HG02970 (cell line): ENCODE data around the gene GSTO2.

Experiments
- ATAC-seq: cut with Tn5 transposase; IDR thresholded peaks from one replicate; pipeline ENCODE4 v1.9.1; 2021; ENCODE audit warnings: mild to moderate bottlenecking, moderate library complexity, moderate number of reproducible peaks; ENCODE audit not compliant: unreplicated experiment, low FRiP score

Gene GSTO2

DNA sequence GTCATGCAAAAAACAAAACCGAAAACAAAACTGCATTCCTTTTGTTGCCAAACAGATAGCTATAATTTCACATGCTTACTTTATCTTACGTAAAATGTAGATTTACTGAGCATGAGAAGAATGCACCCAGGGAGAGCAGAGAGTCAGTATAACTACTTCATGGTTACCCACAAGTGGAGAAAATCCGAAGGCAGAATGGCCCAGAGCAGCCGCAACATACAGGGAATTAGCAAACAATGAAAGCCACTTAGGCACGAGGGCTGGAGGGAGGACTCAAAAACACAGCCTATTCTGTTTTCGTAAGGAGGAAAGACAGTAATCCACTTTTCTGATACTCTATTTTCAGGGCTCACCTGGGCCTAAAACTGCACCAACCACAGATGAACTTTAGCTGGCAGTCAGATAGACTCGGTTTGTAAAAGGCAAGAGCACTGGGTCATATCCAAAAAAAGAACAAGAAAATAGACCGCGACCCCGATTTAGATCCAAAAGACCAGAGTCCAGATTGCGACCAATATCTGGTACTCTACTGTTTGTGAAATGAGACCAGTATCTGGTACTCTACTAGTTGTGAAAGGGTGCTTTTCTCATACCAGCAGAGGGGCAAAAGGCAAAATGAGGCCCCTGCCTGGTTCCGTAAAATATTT lies 68.0 kb downstream of the GSTO2 start:
- no peak for ATAC-seq

DNA sequence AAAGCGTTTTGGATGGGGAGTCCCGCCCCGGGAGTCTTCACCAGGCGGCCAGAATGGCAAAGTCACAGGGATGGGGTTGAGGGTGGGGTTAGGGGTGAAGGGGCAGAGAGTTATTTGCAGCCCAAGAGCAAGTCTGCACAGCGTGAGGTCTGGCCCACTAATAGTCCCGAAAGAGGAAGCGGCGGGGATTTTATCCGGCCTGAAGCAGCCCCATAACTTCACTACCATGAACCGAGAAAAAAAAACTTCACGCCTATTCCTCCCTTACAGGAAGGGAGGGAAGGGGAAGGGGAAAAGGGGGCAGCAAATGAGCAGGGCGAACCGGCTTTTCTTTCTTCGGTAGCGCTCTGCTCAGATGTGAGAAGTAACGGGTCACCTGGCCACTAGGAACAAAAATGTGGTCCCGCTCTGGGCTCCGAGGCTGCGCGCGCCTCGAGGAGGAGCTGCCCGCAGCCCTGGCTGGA lies 68.6 kb downstream of the GSTO2 start:
- ATAC-seq = peak; percentile 27

DNA sequence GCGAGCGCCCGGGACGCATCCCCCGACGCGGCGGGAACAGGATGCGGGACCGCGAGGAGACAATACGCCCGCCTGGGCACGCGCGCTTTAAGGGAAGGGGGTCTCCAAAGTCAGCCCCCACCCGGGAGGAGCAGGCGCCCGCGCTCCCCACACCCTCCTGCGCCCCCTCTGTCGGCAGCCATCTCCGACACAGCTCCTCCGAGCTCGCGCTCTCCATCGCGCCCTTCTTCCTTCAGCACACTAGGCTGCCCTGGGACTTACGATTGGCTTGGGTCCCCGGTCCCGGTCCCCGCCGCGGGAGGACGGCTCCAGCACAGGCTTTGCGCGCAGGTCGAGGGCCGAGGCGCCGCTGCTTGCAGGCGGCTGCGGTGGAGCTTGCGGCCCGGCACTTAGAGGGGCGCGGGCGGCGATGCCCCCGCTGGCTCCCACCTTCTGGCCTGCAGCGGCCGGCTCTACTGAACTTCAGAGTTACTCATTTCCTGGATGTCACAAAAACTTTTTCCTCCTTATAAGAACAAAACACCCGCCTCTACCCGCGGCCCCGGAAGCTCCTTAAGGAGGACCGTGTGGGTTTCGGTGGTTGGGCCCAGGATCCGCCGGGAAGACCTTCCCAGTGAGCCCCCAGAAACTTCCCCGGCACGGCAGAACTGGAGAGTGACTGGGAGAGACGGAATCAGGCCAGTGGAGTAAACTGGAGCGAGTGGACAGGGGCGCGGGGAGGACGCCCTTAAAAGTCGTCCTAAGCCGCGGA lies 69.2 kb downstream of the GSTO2 start, which contains the start of gene ITPRIP:
TSS of gene ITPRIP (minus strand) at position 481 of the 751 bp plus-strand sequence. CDS start 22,414 bp downstream, outside the sequence.
- ATAC-seq = peak; percentile 56

DNA sequence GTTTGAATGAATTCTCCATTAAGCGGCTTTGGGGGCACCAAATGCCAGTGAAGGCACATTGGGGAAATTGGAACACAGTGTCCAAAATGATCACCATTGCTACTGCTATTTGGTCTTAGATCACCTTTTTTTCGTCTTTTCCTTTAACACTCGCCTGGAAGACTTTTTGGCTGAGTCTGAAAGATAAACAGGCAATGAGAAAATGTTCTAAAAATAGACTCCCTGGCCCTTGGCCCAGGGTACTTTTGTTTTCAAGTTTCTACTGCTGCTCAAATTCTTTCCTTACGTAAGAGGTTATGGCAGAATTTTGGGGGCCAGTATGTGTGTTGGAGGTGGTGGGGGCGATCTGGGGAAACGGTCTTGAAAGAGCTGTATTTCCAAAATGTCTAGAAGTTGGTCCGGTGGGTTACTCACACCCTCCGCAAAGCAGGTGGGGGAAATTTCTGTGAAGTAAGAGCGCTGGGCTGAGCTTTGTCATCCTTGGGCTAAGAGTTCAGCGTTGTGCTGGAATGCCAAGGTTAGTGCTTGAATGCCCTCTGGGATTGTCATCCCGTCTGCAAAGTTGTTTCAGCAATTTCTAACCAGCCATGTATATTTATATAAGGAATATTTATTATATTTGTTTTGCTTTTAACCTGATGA lies 70.6 kb downstream of the GSTO2 start:
- ATAC-seq = no peak

DNA sequence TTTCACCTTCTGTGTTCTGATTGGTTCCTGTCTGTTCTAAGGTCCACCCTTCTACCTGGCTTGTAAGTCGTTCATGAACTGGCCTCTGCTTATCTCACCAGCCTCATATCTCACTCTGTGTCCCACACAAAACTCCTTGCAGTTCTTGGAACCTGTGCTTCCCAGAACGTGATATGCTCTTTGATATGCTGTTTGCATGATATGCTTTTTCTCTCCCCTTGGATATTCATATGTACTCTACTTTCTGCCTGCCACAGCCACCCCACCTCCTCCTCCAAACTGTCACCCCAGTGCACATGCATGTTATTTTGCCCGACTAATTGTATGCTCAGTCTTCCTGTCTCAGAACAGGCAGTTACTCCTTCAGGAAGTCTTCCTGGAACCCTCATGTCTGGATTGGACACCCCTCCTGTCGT lies 71.1 kb downstream of the GSTO2 start:
- ATAC-seq = no peak

DNA sequence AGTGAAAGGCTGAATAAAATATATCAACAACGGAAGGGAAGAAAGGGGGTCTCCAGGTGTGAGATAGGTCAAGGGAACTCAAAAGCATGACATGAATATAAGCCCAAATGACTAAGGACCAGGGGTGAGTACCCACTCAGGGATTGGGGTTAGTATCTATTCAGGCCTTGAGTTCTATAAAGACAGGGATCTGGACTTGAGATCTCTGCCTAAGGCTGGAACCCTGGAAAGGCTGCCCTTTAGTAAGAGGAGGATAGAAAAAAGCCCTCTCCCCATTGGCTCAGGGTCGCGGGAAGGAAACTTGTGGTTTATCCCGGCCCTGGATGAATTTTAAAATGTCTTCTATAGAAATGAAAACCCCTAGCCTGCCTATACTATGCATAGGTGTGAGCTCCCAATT lies 71.7 kb downstream of the GSTO2 start:
- no peak for ATAC-seq

DNA sequence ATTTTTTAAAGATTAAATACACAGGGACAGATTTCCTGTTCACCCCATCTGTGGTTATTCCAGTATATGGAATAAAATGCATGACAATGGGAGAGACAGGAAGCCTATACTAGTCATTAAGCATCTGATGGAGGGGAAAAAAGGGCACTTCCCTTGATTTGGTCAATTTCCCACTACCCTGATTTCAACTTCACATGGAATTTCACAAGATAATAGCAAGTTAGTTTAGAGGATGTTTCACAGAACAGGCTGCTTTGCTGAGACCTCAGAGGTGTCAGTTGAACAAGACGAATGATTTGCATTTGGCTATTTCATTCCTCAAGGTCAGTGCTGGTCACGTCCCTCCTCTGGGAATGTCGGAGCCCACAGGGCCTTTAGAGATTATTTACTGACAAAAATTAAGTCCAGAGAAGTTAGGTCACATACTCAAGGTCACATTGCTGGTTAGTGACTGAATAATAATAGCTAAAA lies 74.0 kb downstream of the GSTO2 start:
- ATAC-seq = no peak

DNA sequence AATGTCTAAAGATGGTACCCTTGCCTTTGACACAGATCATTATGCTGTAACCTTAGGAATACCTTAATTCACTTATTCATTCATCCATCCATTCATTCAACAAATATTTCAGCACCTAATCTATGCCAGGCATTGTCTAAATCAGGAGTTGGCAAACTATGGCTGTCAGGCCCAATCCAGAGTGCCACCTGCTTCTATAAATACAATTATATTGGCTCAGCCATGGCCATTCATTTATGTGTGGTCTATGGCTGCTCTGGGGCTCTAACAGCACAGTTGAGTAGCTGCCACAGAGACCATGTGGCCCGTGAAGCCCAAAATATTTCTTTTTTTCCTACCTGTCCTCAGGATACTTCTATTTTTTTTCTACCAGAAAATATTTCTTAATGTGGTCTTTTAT lies 75.2 kb downstream of the GSTO2 start:
- ATAC-seq = no peak

DNA sequence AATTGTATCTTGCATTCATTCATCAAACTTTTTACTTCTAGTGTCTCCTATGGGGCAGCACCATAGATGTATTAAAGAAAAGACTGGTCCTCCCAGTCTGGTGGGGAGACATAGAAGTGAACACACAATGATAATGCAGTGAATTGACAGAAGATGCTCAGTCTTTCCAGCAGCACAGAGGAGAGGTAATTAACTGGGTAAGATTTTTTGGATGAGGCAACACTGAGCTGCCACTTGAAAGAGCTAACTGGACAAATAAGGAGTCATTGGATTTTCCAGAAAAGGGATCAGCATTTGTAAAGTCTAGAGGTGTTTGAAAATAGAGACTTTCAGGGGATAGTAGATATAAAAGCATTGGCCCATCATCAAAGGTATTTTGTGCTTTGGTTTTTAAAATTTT lies 76.5 kb downstream of the GSTO2 start:
- ATAC-seq = no peak

DNA sequence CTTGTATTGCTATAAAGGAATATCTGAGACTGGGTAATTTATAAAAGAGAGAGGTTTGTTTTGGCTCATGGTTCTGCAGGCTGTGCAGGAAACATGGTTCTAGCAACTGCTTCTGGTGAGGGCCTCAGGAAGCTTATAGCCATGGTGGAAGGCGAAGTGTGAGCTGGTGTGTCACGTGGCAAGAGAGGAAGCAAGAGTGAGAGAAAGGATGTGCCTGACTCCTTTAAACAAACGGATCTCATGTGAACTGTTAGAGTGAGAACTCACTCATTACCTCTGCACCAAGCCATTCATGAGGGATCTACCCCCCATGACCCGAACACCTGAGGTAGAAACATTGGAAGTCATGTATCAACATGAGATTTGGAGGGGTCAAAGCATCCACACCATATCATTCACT lies 77.0 kb downstream of the GSTO2 start:
- no peak for ATAC-seq

DNA sequence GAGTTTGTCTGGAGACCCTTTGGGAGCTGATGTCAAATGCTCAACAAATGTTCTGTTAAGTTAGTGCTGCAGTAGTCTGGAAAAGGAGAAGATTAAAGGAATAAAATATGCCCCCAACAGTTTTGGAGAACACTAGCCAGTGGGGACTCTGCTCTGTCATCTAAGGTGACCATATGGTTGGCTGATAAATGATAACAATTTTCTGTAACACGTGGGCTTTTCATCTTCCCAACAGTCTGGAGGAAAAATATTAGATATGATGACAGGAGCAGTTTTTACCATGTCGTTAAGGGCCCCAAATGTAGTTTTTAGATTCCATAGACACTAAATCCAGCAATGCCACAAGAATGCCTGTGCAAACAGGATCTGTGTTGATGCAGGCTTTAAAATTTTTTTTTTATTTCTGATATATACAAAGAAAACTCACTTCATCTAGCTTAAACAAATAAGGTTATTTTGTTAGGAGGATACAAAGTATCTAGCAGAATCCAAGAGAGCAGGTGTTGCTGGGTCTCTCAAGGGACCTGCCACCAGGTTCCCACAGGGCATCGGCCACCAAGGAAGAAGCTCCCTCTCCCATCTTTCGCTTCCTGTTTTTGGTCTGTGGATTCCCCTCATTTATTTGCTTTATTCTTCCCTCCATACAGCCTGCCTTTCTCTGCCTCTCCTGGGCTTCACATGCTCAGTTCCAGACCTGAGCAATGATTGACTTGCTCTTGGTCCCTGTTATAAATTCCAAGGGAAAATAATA lies 78.5 kb downstream of the GSTO2 start:
- ATAC-seq = no peak

DNA sequence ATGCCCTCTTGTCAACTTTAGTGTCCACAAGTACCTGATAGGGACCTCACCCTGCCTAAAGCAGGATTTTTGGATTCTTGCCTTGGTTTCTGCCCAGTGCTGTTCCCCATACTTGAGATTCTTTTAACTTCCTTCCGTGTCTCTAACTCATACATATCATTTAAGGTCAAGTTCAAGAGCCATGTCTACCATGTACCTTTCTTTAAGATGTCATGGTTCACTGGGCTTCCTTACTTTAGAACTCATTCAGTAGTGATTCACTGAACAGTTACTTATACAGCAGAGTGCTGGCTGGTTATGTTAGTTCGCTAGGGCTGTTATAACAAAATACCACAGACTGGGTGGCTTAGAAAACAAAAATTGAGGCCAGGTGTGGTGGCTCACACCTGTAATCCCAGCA lies 79.6 kb downstream of the GSTO2 start:
- no peak for ATAC-seq

DNA sequence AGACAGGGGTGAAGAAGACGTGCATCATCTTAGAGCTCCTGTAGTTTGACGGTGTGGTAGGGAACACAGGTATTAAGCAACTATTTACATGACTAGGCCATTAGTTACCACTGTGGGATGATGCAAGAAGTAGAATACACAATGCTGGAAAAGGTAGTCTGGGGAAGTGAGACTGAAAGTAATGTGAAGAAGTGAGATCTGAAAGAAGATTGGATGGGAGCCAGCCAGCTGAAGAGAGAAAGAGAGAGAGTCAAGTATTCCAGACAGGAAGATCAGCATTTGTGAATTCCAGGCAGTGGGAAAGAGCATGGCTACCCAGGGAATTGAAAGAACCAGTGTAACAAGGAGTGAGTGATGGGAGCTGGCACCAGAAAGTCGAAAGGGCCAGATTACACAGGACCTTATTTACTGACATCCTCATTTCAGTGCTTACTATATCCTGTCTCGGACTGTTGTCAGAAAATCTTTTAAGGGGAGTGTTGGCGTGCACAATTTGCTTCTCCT lies 80.7 kb downstream of the GSTO2 start:
- ATAC-seq = peak; percentile 42

DNA sequence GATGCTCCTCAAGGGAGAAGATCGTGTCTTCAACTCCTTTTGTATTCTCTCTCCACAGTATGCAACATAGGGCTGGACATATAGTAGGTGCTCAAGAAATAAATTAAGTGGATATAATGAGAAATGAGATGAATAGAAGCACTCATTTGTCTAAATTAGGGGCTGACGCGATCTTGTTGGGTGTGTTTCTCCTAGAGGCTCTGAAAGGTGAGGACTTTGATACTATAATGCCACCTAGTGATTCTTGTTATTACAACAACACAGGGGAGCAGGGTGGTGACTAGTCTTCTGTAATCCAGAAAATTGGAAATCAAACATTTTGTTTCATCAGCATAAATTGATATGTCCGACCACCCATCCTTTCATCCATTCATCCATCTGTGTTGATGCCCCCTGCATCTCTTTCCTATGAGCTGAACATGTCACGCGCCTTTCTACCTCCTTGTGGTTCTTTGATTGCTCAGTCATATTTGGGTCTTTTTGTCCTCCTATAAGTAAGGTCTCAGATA lies 81.2 kb downstream of the GSTO2 start:
- ATAC-seq = peak; percentile 37

DNA sequence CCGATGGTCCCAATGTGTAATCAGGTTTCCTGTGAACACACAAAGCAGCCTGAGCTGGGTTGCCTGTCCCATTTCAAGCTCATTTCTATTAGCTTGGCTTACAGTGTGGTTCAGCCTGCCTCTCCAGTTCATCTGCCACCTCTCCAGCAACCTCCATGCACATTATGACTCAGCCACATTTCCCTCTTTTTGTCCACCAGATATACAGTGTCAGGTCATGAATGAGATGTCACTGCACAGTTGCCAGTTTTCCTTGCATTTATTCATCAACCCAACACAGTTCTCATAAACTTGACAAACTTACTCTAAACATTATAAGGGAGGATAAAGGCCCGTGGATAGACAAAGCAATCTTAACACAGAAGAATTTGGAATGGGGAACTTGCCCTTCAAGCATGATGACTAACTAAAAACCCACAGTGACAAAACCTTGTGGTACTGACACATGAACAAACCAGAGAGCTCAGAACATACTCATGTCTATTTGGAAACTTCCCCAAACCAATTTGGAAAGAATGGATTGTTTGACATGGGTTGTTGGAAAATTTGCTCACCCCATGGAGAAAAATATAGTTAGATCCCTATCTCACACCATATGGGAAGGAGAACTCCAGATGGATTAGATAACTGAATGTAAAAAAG lies 82.2 kb downstream of the GSTO2 start:
- no peak for ATAC-seq

DNA sequence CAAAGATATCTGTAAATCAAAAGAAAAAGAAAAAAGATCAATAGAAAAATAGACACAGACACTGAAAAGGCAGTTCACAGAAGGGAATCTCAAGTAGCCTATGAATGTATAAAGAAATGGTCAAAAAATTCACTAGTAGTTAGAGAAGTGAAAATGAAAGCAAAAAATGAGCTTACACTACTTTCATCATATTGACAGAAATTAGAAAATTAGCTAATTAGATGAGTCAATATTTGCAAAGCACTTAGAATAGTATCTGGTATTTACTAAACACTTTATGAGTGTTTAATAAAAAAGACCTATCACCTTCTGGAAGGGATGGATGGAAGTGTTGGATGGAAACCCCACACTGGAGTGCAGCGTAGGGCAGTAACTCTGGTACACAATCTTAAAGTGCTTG lies 82.9 kb downstream of the GSTO2 start:
- no peak for ATAC-seq

DNA sequence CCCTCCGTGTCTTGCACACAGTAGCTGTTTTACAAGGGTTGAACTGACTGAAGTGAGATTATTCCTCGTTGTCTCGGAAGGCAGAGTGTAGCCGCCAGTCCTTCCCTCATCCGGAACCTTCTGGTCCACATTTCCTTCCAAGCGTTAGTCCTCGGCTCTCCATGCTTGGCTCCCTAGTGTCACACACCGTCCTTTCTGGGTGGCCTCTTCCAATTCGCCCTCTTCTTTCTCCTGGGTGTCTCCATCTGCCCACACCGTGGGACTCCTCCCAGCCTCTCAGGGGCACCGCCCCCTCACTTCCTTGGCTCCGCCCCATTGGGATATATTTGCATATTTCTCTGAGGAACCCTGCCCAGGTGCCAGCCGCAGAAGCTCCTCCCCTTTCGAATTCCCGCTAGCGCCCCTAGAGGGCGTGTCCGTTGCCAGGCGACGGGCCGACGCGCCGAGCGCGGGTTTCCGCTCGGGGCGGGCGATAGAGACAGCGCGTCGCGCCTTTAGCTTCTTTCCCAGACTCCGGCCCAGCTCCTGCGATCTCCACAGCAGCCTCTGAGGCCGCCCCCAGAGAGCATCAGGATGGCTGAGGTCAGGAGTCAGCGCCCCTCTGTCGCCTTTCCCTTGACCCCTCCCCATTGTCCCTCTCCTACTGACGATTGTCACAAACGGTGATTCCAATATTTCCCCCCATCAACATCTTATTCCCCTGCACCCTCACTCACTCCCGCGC lies 84.5 kb downstream of the GSTO2 start, which contains the start of gene CFAP58:
TSS of gene CFAP58 (plus strand) at position 509 of the 724 bp plus-strand sequence. CDS start at position 574, 65 bp downstream.
- peak; percentile 51 for ATAC-seq
